Peyer's patch (tissue), 4 donors: Measurements from ENCODE around the gene DAAM2. TPM values are rescaled to one million over a fixed set of nuclear protein-coding genes. Genes with fewer than 3 reads are reported as not detected.
A peak's percentile ranks its signal among the peaks of the same experiment; 100 is the strongest.

Source experiments
- DNase-seq, 3 donors: peaks; one replicate each; pipeline ENCODE4 v3.0.0-alpha.2; 2017 to 2019
- H3K27ac ChIP-seq, 4 donors: fragments of 200-600 bp; sonication (generic); one replicate each; pipeline ENCODE4 v1.5.1; 2016 to 2019
- H3K27me3 ChIP-seq, 2 donors: fragments of 200-600 bp; sonication (generic); one replicate each; pipeline ENCODE4 v1.5.1; 2019
- H3K36me3 ChIP-seq, 3 donors: fragments of 200-600 bp; sonication (generic); one replicate each; pipeline ENCODE4 v1.5.1; 2016 to 2019
- H3K4me1 ChIP-seq, 4 donors: fragments of 200-600 bp; sonication (generic); one replicate each; pipeline ENCODE4 v1.5.1; 2016 to 2019
- H3K4me3 ChIP-seq, 4 donors: fragments of 200-600 bp; sonication (generic); 1 replicate in 3 of 4; 2 replicates in 1 of 4; pipeline ENCODE4 v1.5.1; 2016 to 2019; ENCODE audit warnings: mild to moderate bottlenecking in 1 of 4
- H3K9me3 ChIP-seq, 4 donors: fragments of 200-600 bp; sonication (generic); one replicate each; pipeline ENCODE4 v1.5.1; 2016 to 2019; ENCODE audit warnings: mild to moderate bottlenecking in 1 of 4
- POLR2A ChIP-seq, 2 donors: fragments of 450-650 bp; IDR thresholded peaks; one replicate each; pipeline ENCODE4 v1.5.1; 2017; ENCODE audit warnings: antibody characterized with exemption in 2 of 2, mild to moderate bottlenecking in 2 of 2, moderate library complexity in 2 of 2
- total RNA-seq, 4 donors: library from RNA; depleted of rRNA; stranded (reverse); fragments of >200 nt; gene quantifications; one replicate each; pipeline ENCODE4 v1.1.0, GENCODE V29; 2016
- TF ChIP-seq, protein P1 (sequence below), 6 experiments: fragments of 450-650 bp in 4 of 6; fragments of 200-600 bp in 2 of 6; sonication (generic) in 1 of 6; IDR thresholded peaks; one replicate each; pipeline ENCODE4 v1.5.1; 2017 to 2019; ENCODE audit warnings: antibody characterized with exemption in 6 of 6, mild to moderate bottlenecking in 3 of 6, moderate library complexity in 1 of 6

The DAAM2 gene
- total RNA-seq, 4 donors from 2014 or later, result 8.8 to 178 (median 22.5) TPM

DNA sequence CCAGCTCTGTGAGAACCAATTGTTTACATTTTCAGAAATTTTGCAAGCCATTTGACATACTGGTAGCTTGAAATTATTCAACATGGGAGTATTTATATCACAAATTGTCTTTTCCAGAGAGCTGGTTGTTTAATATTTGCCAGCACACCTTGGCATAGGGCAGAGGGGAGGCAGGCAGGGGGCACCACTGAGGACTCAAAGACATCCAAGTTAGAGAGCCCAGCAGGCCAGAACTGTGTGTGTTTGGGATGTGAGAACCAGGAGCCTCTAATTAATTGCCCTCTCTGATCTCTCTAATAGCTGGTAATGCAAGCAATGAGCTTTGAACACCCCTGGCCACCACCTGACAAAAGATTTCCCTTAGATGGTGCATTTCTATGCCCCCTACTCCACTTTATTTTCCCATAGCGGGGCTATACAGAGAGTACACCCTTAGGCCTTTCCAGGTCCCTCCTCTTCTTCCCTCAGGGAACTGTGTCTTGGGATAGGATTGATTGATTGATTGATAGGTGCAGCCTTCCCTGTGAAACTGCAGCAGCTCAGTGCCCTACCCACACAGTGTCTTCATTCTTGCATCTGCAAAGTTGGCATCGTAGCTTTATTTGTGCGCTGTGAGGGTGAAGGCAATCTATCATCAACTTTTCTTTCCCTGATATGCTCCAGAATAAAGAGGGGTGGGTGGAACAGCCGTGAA, 112.9 kb downstream of the DAAM2 start:
- Histone ChIP-seq H3K4me1 (no peaks in the 10 kb centered on the region), H3K9me3 (no peaks in the 10 kb centered on the region), H3K4me3 (no peak overlapping the region), H3K36me3 (peaks cover 0 to 24% (median 0%) of the 10 kb centered on the region in 3 donors), H3K27me3 (no peaks in the 10 kb centered on the region), H3K27ac (no peak overlapping the region)
- DNase-seq, result peak in 1 of 3 donors; percentile 18
- TF ChIP-seq POLR2A (IDR thresholded peaks at IDR 0.05), result no peak
- TF ChIP-seq, protein P1, sequence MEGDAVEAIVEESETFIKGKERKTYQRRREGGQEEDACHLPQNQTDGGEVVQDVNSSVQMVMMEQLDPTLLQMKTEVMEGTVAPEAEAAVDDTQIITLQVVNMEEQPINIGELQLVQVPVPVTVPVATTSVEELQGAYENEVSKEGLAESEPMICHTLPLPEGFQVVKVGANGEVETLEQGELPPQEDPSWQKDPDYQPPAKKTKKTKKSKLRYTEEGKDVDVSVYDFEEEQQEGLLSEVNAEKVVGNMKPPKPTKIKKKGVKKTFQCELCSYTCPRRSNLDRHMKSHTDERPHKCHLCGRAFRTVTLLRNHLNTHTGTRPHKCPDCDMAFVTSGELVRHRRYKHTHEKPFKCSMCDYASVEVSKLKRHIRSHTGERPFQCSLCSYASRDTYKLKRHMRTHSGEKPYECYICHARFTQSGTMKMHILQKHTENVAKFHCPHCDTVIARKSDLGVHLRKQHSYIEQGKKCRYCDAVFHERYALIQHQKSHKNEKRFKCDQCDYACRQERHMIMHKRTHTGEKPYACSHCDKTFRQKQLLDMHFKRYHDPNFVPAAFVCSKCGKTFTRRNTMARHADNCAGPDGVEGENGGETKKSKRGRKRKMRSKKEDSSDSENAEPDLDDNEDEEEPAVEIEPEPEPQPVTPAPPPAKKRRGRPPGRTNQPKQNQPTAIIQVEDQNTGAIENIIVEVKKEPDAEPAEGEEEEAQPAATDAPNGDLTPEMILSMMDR (IDR thresholded peaks at IDR 0.05), result peak in 1 of 6 experiments; percentile 4

DNA sequence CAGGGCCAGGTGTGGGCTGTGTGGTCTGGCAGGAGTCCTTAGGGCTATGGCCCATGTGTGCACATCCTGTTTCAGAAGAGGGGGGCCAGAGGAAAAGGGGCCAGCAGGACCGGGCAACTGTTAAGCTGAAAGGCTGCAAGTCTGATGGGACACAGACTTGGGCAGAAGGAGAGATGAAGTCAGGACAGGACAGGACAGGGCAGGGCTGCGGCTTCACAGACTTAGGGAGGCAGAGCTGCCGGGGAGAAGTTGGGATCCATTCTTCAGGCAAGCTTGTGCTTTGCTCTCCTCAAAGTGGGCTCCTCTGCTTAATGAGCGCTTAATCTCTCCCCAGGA, 113.4 kb downstream of the DAAM2 start:
- TF ChIP-seq, protein P1 (IDR thresholded peaks at IDR 0.05), result no peak
- no peak for TF ChIP-seq POLR2A (IDR thresholded peaks at IDR 0.05)
- H3K27me3 ChIP-seq, result no peaks in the 10 kb centered on the region
- no peaks in the 10 kb centered on the region for H3K4me1 ChIP-seq
- H3K27ac ChIP-seq, result no peak overlapping the region
- no peak for DNase-seq
- no peaks in the 10 kb centered on the region for H3K9me3 ChIP-seq
- H3K36me3 ChIP-seq, result peaks cover 0 to 29% (median 0%) of the 10 kb centered on the region in 3 donors
- H3K4me3 ChIP-seq, result no peak overlapping the region

DNA sequence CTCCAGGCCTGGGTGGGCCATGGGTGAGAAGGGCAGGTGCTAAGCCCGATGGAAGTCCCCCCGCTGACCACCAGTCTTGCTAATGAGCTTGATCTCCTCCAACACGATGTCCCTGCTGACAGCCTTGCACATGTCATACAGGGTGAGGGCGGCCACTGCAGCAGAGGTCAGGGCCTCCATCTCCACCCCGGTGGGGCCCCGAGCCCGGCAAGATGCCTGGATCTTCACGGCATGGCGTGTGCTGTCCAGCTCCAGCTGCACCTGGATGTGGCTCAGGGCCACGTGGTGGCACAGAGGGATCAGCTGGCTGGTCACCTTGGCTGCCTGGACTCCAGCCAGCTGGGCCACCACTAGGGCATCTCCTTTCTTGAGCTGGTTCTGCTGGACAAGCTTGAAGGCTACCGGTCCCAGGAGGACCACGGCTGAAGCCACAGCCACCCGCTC, 114.2 kb downstream of the DAAM2 start:
- Histone ChIP-seq H3K27me3 (no peaks in the 10 kb centered on the region), H3K9me3 (no peaks in the 10 kb centered on the region), H3K4me1 (no peaks in the 10 kb centered on the region), H3K4me3 (no peak overlapping the region), H3K36me3 (peaks cover 0 to 30% (median 0%) of the 10 kb centered on the region in 3 donors), H3K27ac (no peak overlapping the region)
- TF ChIP-seq POLR2A (IDR thresholded peaks at IDR 0.05), result no peak
- TF ChIP-seq, protein P1 (IDR thresholded peaks at IDR 0.05), result no peak
- no peak for DNase-seq

DNA sequence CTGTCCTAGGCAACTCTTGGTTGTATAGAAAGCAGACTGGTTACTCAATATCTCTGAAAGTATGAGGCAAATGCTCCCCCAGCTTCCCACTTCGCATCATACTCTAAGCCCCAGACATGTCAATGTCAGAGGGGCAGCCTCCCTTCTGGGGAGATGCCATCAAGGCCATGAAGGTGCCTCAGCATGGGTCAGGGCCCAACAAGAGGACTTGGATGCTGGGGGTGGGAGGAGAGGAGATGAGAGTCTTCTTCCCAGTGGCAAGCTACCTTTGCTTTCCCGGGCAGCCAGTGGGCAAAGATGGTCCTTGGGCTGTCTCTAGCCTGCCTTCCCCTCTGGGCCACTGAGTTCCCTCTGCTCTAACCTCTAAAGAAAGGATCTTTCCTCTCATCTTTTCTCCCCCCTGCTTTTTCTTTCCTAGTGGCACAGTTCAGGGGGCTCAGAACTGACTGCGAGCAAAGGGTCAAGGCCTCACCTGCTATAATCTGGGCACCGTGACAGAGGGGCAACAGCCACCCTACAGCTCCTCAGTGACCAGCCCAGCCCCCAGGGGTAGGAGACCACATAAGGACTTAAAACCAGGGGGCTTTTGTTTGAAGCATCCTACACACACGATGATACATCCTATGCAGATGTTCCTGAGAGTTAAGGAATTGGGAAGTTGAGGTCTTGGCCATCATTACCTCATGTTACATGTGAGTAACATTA, 115.8 kb downstream of the DAAM2 start:
- Histone ChIP-seq H3K27ac (no peak overlapping the region), H3K4me3 (no peak overlapping the region), H3K27me3 (no peaks in the 10 kb centered on the region), H3K9me3 (no peaks in the 10 kb centered on the region), H3K4me1 (no peaks in the 10 kb centered on the region), H3K36me3 (peaks cover 0 to 41% (median 0%) of the 10 kb centered on the region in 3 donors)
- DNase-seq, result no peak
- TF ChIP-seq POLR2A (IDR thresholded peaks at IDR 0.05), result no peak
- TF ChIP-seq, protein P1 (IDR thresholded peaks at IDR 0.05), result no peak

DNA sequence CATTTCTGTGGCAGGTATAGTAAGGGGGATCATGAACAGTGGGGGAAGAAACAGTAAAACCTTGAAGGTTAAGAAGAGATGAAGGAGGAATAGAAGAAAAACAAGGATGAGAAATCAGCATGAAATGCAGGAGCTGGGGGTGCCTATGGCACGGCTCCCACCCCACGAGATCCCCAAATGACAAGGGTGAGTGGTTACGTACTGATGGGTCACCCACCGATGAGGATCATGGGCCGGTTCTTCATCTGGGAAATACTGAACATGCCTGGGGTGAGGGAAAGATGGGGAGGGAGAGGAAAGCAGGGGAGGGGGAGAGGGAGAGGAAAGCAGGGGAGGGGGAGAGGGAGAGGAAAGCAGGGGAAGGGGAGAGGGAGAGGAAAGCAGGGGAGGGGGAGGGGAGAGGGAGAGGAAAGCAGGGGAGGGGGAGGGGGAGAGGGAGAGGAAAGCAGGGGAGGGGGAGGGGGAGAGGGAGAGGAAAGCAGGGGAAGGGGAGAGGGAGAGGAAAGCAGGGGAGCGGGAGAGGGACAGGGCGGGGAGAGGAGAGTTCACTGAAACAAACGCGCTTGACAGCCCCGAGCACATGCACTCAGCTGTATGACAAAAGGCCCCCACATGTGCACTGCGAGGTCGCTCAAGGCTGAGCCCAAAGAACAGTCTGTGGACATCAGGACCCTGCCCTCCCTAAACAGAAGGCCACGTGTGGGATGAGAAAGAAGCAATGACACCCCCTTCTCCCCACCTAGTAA, 116.8 kb downstream of the DAAM2 start:
- H3K27me3 ChIP-seq, result no peaks in the 10 kb centered on the region
- peaks cover 0 to 50% (median 0%) of the 10 kb centered on the region in 3 donors for H3K36me3 ChIP-seq
- TF ChIP-seq POLR2A (IDR thresholded peaks at IDR 0.05), result no peak
- TF ChIP-seq, protein P1 (IDR thresholded peaks at IDR 0.05), result no peak
- H3K9me3 ChIP-seq, result no peaks in the 10 kb centered on the region
- no peak overlapping the region for H3K27ac ChIP-seq
- no peaks in the 10 kb centered on the region for H3K4me1 ChIP-seq
- DNase-seq, result no peak
- H3K4me3 ChIP-seq, result no peak overlapping the region
